Activated CD8-positive, alpha-beta memory T cell treated with anti-CD3 and anti-CD28 coated beads for 1 hour (primary cell): Measurements from ENCODE around the gene ARNT2.
"Not testable (repeated sequence)": the region's sequence is repeated elsewhere in the genome, so short reads cannot be mapped to it uniquely, and the experiment has no call there.

ENCODE experiments used
- DNase-seq, 2 donors: peaks; one replicate each; pipeline ENCODE4 v3.0.0-alpha.2; 2020; ENCODE audit warnings: low read depth in 1 of 2; ENCODE audit errors: extremely low read depth in 1 of 2

ARNT2 gene

DNA sequence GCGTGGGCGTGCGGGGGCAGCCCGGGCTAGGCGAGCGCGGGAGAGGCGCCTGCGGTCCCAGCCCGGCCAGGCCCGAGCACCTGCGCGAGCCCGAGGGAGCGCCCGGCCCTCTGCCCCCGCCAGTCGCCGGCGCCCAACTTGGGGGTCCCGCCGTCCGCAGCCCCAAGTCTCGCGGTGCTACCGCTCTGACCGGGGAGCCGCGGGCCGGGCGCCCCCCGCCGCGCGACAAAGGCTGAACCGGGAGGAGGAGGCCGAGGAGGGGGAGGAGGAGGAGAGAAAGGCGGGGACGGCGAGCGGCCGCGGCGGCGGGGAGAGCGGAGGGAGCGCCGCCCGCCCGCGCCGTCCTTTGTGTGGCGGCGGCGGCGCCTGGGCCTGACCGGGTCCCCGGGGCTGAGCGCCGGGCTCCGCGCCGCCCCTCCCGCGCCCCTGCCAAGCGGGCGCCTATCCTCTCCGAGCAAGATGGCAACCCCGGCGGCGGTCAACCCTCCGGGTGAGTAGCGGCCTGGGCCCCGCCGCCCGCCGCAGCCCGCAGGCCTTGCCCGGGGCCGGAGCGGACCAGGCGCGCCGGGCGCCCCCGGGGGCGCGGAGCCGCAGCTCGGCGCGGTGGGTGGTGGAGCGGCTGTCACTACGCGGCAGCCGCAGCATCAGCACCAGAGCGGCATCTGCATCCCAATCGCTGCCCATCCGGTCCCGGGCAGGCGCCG, at the start of gene ARNT2:
Gene ARNT2, plus strand, starts transcription at position 326 of the 704 bp plus-strand sequence. Its CDS starts 134 bp downstream, at position 460.
- DNase-seq: no peak

DNA sequence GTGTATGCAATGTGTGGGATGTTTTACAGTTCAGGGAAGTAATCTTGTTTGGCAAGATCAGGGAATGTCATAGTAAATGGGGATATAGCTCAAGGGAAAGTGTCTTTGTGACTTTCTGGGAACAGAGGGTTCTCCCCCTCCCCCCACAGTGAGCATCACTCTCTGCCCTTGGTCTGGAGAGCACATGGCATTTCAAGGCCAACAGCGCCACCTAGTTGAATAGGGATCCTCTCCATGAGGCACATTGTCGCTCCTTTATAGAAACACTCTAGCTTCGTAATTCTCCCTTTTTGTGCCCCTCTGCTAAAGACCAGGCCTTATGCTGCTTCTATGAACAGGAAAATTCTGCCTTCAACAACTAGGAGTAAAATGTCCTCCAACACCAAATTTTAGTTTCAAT, 37.1 kb upstream of the ARNT2 start:
- no peak for DNase-seq

GRCh38 chr15:80367661-80368060, 36.5 kb upstream of the ARNT2 start:
- no peak for DNase-seq

DNA sequence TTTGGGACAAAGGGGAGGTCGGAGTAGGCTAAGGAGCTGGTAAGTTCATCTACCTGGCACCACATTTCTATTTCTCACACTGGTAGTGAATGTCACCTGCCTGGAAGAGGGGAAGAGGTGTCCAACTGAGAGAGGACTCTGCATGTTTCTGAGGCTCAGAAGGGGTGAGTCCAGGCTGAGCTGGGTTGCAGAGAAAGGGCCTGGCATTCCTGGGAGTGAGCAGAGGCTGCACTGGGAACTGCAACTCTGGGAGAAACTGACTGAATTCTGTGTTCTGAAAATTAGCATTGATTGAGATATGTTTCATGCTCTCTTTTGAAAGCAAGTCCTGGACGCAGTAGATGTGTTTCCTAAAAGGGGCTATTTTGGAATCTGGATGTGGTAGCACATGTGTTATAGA, 32.3 kb upstream of the ARNT2 start:
- DNase-seq: no peak

GRCh38 chr15:80374441-80374840, 29.7 kb upstream of the ARNT2 start:
- DNase-seq: no peak

- DNase-seq: no peak
Measured at GRCh38 chr15:80375968-80376891, 28.0 kb upstream of the ARNT2 start.

- no peak for DNase-seq
Measured at GRCh38 chr15:80379693-80380092, 24.5 kb upstream of the ARNT2 start.

DNA sequence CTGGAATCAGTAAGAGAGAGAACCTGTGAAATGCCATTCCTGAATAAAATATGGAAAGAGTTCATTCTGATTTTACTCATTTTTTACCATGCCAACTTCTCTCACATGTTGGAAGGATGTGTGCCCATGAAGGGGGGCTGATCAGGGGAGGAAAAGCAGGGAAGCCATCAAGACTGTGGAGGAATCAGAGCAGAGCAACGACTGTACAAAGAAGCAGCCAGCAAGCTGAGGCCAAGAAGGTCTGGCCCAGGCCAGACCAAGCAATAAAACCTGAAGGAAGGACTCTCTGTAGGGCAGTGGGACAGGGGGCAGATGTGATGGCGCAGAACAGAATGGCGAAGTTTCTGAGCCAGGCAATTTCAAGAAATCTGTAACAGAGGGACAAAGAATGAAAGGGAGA, 24.0 kb upstream of the ARNT2 start:
- DNase-seq: no peak

GRCh38 chr15:80382285-80382684, 21.9 kb upstream of the ARNT2 start:
- no peak for DNase-seq

- no peak for DNase-seq
Measured at GRCh38 chr15:80384432-80384831, 19.8 kb upstream of the ARNT2 start.

- DNase-seq: no peak
Measured at GRCh38 chr15:80386151-80386550, 18.0 kb upstream of the ARNT2 start.

GRCh38 chr15:80388326-80388725, 15.9 kb upstream of the ARNT2 start:
- no peak for DNase-seq

DNA sequence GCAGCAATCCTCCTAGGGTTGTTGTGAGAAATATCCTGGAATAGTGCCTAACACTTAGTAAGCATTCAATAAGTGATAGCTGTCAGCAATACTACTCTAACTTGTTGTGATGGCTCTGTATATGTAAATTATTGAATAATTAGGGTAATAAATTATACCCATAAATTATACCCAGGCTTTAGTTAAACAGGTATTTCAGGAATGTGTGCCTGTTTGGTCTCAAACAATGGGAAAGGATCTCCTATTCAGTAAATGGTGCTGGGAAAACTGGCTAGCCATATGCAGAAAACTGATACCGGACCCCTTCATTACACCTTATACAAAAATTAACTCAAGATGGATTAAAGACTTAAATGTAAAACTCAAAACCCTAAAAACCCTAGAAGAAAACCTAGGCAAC, 14.8 kb upstream of the ARNT2 start:
- DNase-seq: no peak

DNA sequence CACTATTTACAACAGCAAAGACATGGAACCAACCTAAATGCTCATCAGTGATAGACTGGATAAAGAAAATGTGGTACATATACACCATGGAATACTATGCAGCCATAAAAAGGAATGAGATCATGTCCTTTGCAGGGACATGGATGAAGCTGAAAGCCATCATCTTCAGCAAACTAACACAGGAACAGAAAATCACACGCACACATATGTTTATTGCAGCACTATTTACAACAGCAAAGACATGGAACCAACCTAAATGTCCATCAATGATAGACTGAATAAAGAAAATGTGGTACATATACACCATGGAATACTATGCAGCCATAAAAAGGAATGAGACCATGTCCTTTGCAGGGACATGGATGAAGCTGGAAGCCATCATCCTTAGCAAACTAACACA, 13.2 kb upstream of the ARNT2 start:
- not testable (repeated sequence) for DNase-seq

DNA sequence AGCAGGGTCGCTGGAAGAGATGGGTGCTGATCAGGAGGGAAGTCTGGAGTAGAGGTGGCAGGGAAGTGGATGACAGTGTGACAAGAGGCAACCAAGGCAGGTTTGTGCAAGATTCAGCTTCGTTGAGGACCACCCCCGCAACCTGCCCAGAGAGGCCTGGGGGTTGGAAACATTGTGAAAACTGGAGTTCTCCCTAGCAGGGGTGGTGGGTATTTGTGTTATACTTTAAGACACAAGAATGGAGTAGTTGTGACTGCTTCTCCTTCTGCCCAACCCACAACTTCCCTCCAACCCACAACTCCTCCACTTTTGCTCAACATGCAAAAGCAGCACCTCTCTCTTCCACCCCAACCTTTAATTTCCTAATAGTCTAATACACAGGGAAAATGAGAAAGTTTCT, 8.6 kb upstream of the ARNT2 start:
- no peak for DNase-seq

GRCh38 chr15:80396096-80396495, 8.1 kb upstream of the ARNT2 start:
- DNase-seq: no peak

DNA sequence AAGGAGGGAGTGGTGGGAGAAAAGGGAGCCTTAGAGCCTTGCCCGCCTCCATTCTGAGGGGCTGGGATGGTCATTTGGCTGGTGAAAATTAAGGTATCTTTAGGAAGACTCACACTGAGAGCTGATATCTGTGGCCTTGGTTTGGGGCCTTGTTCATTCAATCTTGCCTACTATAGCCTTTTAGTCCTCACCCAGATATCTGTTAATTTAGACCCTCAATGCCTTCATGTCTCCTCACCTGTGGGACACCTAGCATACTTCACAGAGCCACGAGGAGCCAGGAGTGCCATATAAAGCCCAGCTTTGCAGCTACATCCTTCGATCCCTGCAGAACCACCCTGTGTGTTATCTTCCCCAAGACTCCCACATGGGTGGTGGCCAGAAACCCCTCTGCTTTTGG, 4.7 kb upstream of the ARNT2 start:
- no peak for DNase-seq

DNA sequence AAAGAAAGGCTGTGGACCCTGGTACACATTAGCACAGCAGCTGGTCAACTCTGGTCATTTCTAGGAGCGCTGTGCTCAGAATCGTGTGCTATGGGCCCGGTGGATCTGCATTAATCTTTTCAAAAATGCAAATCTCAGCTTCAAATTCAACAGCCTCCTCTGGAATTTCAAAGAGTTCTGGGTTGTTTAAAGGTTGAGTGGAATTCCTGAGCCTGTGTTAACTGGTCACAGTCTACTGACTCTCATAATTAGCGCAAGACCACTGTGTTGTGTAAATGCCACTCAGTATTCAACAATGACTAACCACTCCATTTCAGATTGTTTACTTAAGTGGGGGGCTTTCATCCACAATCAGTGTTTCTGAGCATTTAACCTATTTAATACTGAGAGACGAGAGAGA, 2.7 kb upstream of the ARNT2 start:
- no peak for DNase-seq

DNA sequence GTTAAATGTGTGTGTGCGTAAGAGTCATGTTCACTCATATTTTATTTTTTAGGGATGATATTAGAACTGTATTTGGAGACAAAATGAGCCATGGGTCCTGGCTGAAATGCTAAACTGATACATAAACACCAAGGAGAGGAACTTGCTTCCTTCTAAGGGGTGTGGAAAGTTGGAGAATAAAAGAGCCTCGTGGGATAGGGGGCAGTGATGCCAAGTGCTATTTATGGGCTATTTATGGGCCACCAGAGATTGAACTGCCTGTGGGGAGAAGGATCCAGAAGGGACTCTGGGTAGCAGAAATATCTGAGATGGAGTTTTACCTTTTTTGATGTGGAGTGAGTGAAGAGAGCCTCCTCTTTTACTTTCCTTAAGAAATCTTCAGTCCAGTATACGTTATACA, 1.8 kb upstream of the ARNT2 start:
- no peak for DNase-seq

- DNase-seq: no peak
Measured at GRCh38 chr15:80403712-80404056, 498 bp upstream of the ARNT2 start.

GRCh38 chr15:80404761-80405553, 775 bp downstream of the ARNT2 start:
- no peak for DNase-seq

GRCh38 chr15:80405554-80405850, 1.3 kb downstream of the ARNT2 start:
- DNase-seq: no peak
